ENCODE results near the gene FAM120AOS.

GRCh38 chr9:93436218-93436617 is 17.2 kb downstream of the FAM120AOS start:
- TF ChIP-seq CTCF (IDR thresholded peaks at IDR 0.05; ENCODE audit: low read depth, low read length, poor library complexity, severe bottlenecking) = no peak
- no peak for TF ChIP-seq EZH2phosphoT487 (IDR thresholded peaks at IDR 0.05; ENCODE audit: borderline replicate concordance, low read length)
